ENCODE results near the gene GPC4. TPM values are rescaled to one million over a fixed set of nuclear protein-coding genes. Genes with fewer than 3 reads are reported as not detected.

GPC4 gene
- total RNA-seq, 1 experiment from 2014 or later = 1.2 TPM

DNA sequence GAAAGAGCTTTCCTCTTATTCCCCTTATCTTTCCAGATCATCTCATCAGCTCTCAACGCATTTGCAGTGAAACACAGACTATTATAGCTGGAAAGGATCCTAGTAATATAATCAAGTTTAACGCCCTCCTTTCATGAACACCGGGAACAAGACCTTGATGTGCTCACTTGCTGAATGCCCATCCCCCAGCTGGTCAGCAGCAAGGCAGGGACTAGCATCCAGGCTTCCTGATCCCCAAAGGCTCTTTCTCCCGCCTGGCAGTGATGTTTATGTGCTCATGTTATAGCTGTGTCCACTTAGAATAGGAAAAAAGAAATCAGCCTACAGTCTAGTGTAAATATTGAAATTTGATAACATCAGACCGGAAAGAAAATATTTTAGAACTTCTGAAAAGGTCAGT lies 24.6 kb downstream of the GPC4 start:
- Histone ChIP-seq H3K4me1 (no peaks in the 10 kb centered on the region), H3K36me3 (ENCODE audit: control insufficient read depth, insufficient read depth, low read length) (no peaks in the 10 kb centered on the region), H3K4me3 (ENCODE audit: low read depth, low read length) (no peak overlapping the region), H3K27me3 (replicated peaks; ENCODE audit: control insufficient read depth, insufficient read depth, low read length) (no peaks in the 10 kb centered on the region), H3K9me3 (no peaks in the 10 kb centered on the region)
- Mint-ChIP-seq H3K27ac (ENCODE audit: unreplicated experiment) (no peak overlapping the region), H3K4me1 (ENCODE audit: low read depth, unreplicated experiment) (no peaks in the 10 kb centered on the region), H3K4me3 (ENCODE audit: unreplicated experiment) (no peak overlapping the region), H3K27me3 (ENCODE audit: insufficient read depth, unreplicated experiment) (peaks cover 4% of the 10 kb centered on the region), H3K36me3 (ENCODE audit: insufficient read depth, unreplicated experiment) (no peaks in the 10 kb centered on the region), H3K9me3 (ENCODE audit: unreplicated experiment) (no peaks in the 10 kb centered on the region)
- CTCF ChIA-PET = no interaction called here
- TF ChIP-seq, protein P1, sequence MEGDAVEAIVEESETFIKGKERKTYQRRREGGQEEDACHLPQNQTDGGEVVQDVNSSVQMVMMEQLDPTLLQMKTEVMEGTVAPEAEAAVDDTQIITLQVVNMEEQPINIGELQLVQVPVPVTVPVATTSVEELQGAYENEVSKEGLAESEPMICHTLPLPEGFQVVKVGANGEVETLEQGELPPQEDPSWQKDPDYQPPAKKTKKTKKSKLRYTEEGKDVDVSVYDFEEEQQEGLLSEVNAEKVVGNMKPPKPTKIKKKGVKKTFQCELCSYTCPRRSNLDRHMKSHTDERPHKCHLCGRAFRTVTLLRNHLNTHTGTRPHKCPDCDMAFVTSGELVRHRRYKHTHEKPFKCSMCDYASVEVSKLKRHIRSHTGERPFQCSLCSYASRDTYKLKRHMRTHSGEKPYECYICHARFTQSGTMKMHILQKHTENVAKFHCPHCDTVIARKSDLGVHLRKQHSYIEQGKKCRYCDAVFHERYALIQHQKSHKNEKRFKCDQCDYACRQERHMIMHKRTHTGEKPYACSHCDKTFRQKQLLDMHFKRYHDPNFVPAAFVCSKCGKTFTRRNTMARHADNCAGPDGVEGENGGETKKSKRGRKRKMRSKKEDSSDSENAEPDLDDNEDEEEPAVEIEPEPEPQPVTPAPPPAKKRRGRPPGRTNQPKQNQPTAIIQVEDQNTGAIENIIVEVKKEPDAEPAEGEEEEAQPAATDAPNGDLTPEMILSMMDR (IDR thresholded peaks at IDR 0.05; ENCODE audit: insufficient read depth in 1 of 2, low read depth in 1 of 2, low read length in 1 of 2, severe bottlenecking in 1 of 2, unreplicated experiment in 1 of 2) = no peak
- POLR2A ChIA-PET = no interaction called here
- no TSS peak for BruUV-seq (replicated peaks)
- intact Hi-C loops (cut with micrococcal nuclease; ENCODE audit: unreplicated experiment) = no loop called here
- DNase-seq = no peak

- no peak overlapping the region for H3K27ac Mint-ChIP-seq (ENCODE audit: unreplicated experiment)
- no TSS peak for BruUV-seq (replicated peaks)
- Histone ChIP-seq H3K27me3 (replicated peaks; ENCODE audit: control insufficient read depth, insufficient read depth, low read length) (no peaks in the 10 kb centered on the region), H3K36me3 (ENCODE audit: control insufficient read depth, insufficient read depth, low read length) (no peaks in the 10 kb centered on the region), H3K9me3 (no peaks in the 10 kb centered on the region), H3K4me1 (no peaks in the 10 kb centered on the region), H3K4me3 (ENCODE audit: low read depth, low read length) (no peak overlapping the region)
- ChIA-PET CTCF (no interaction called here), POLR2A (no interaction called here)
- no peak overlapping the region for H3K4me3 Mint-ChIP-seq (ENCODE audit: unreplicated experiment)
- intact Hi-C loops (cut with micrococcal nuclease; ENCODE audit: unreplicated experiment) = no loop called here
- no peak for DNase-seq
- peaks cover 4% of the 10 kb centered on the region for H3K27me3 Mint-ChIP-seq (ENCODE audit: insufficient read depth, unreplicated experiment)
- no peaks in the 10 kb centered on the region for H3K4me1 Mint-ChIP-seq (ENCODE audit: low read depth, unreplicated experiment)
- TF ChIP-seq, protein P1 (IDR thresholded peaks at IDR 0.05; ENCODE audit: insufficient read depth in 1 of 2, low read depth in 1 of 2, low read length in 1 of 2, severe bottlenecking in 1 of 2, unreplicated experiment in 1 of 2) = no peak
- no peaks in the 10 kb centered on the region for H3K9me3 Mint-ChIP-seq (ENCODE audit: unreplicated experiment)
- H3K36me3 Mint-ChIP-seq (ENCODE audit: insufficient read depth, unreplicated experiment) = no peaks in the 10 kb centered on the region
Observed at GRCh38 chrX:133389975-133390374, 25.3 kb downstream of the GPC4 start.

- no peak overlapping the region for H3K27ac Mint-ChIP-seq (ENCODE audit: unreplicated experiment)
- no TSS peak for BruUV-seq (replicated peaks)
- Histone ChIP-seq H3K9me3 (no peaks in the 10 kb centered on the region), H3K27me3 (replicated peaks; ENCODE audit: control insufficient read depth, insufficient read depth, low read length) (no peaks in the 10 kb centered on the region), H3K36me3 (ENCODE audit: control insufficient read depth, insufficient read depth, low read length) (no peaks in the 10 kb centered on the region), H3K4me3 (ENCODE audit: low read depth, low read length) (no peak overlapping the region), H3K4me1 (no peaks in the 10 kb centered on the region)
- H3K9me3 Mint-ChIP-seq (ENCODE audit: unreplicated experiment) = no peaks in the 10 kb centered on the region
- CTCF ChIA-PET = no interaction called here
- no peaks in the 10 kb centered on the region for H3K36me3 Mint-ChIP-seq (ENCODE audit: insufficient read depth, unreplicated experiment)
- H3K4me1 Mint-ChIP-seq (ENCODE audit: low read depth, unreplicated experiment) = no peaks in the 10 kb centered on the region
- no peak for DNase-seq
- H3K4me3 Mint-ChIP-seq (ENCODE audit: unreplicated experiment) = no peak overlapping the region
- H3K27me3 Mint-ChIP-seq (ENCODE audit: insufficient read depth, unreplicated experiment) = peaks cover 4% of the 10 kb centered on the region
- intact Hi-C loops (cut with micrococcal nuclease; ENCODE audit: unreplicated experiment) = no loop called here
- TF ChIP-seq, protein P1 (IDR thresholded peaks at IDR 0.05; ENCODE audit: insufficient read depth in 1 of 2, low read depth in 1 of 2, low read length in 1 of 2, severe bottlenecking in 1 of 2, unreplicated experiment in 1 of 2) = no peak
- POLR2A ChIA-PET = no interaction called here
Observed at GRCh38 chrX:133384454-133384853, 30.8 kb downstream of the GPC4 start.
